GM18520 (cell line): ENCODE results near the gene GRK4.

Experiments used
- ATAC-seq: cut with Tn5 transposase; IDR thresholded peaks from one replicate; pipeline ENCODE4 v1.9.1; 2021; ENCODE audit not compliant: unreplicated experiment

Gene GRK4

GRCh38 chr4:3010998-3011397 is 47.6 kb downstream of the GRK4 start:
- ATAC-seq: no peak

- no peak for ATAC-seq
Observed at GRCh38 chr4:3011456-3012220, 48.3 kb downstream of the GRK4 start.

DNA sequence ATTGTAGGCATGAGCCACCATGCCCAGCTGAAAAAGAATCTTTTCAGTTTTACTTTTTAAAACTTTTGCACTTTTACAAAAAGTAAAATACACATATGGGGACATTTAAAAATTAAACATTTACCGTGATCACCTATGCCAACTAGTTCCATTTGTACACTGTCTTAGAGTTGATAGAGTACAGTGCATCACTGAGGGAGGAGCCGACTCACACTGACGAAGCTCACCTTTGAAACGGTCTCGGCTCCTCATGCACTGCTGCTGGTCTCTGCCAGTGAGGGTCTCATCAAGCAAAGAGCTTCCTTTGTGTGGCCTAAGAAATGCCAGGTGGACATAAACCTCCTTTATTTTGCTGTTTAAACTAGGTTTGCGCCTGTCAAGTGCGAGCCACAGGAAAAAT is 50.0 kb downstream of the GRK4 start:
- ATAC-seq: no peak

- no peak for ATAC-seq
Observed at GRCh38 chr4:3013839-3014350, 50.5 kb downstream of the GRK4 start.

DNA sequence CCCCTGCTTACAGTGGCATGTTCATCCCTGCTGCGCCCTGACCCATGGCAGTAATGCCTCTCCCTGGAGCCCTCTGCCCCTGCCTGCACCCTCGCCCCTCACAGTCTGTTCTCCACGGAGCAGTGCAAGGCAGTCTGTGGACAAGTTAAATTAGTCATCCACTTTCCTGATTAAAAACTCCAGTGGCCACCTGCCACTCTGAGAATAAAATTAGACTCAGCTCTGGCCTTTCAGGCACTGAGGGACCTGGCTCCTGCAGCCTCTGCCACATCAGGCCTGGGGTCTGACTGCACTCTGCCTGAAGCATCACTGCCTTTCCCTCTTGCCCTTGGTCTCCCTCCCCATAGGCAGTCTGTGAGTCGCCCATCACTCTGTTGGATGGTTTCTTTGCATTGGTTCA is 53.6 kb downstream of the GRK4 start:
- no peak for ATAC-seq

GRCh38 chr4:3017504-3017903 is 54.1 kb downstream of the GRK4 start:
- no peak for ATAC-seq

DNA sequence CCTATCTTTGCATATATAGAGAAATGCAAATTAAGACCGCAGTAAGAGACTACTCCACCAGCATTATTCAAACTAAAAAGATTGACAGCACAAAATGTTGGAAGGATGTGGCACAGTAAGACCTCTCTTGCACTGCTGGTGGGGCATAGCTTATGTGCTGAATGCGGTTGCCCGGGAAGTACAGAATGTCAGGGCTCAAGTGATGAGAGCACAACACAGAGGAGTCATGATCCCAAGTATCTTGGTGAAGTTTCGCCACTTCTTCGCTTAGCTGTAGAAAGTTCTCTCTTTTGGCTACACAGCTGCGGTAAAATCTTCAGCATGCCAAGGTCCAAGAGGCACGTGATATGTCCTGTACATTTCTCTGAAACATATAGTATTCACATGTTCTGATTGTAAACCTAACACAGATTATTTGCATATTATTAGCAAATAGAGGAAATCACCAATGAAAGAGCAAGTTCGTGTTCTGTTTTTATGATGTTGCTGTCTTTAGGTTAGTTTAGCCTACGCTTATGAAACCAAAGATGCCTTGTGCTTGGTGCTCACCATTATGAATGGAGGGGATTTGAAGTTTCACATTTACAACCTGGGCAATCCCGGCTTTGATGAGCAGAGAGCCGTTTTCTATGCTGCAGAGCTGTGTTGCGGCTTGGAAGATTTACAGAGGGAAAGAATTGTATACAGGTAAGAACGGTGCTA is 55.9 kb downstream of the GRK4 start:
- ATAC-seq: no peak

DNA sequence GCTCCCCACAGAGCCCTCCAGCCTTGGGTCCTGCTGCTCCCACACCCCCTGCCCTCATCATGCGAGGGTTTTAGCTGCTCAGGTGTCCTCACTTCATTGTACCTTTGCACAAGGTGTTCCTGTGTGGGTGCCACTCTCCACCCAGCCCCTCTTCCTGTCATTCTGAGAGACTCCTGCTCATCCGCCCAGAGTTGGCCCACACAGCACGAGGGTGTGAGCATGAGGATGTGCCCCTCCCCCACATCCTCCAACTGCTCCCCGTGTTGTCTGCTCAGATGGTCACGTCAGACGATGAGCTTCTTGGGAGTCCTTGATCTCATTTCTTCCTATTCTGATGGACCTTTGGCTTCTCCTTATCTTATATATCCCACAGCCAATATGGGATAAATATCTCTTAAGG is 57.8 kb downstream of the GRK4 start:
- ATAC-seq: no peak

DNA sequence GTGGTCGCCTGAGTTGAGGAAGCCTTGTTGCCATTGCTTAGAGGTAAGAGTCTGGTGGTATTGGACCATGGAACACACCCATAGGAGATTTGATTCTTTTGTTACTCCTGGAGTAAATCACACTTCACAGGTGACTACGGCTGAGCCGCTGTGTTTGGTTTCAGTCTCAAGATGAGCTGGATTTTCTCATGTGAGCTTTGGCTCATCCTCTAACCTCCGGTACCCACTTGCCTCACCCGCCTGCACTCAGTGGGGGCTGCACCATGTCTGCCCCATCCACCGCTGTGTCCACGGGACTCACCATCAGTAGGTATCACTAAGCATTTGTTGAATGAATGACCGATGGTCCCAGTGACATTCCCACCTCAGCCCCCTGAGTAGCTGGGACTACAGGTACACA is 58.3 kb downstream of the GRK4 start:
- ATAC-seq: peak; percentile 49

- ATAC-seq: no peak
Observed at GRCh38 chr4:3022112-3022511, 58.7 kb downstream of the GRK4 start.

- ATAC-seq: no peak
Observed at GRCh38 chr4:3022651-3023050, 59.3 kb downstream of the GRK4 start.

GRCh38 chr4:3025881-3026280 is 62.5 kb downstream of the GRK4 start:
- ATAC-seq: no peak

GRCh38 chr4:3026540-3026939 is 63.2 kb downstream of the GRK4 start:
- no peak for ATAC-seq

DNA sequence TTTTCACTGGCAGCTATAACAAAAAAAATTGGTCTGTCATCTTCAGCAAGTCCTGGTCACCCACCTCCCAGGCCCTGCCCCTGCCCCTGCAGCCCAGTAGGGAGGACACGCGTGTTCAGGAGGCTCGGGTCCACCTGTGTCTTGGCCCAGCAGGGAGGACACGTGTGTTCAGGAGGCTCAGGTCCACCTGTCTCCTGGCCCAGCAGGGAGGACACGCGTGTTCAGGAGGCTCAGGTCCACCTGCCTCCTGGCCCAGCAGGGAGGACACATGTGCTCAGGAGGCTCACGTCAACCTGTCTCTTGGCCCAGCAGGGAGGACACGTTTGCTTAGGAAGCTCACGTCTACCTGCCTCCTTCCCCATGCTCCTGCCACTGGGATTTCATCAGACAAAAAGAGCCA is 66.1 kb downstream of the GRK4 start:
- ATAC-seq: no peak

DNA sequence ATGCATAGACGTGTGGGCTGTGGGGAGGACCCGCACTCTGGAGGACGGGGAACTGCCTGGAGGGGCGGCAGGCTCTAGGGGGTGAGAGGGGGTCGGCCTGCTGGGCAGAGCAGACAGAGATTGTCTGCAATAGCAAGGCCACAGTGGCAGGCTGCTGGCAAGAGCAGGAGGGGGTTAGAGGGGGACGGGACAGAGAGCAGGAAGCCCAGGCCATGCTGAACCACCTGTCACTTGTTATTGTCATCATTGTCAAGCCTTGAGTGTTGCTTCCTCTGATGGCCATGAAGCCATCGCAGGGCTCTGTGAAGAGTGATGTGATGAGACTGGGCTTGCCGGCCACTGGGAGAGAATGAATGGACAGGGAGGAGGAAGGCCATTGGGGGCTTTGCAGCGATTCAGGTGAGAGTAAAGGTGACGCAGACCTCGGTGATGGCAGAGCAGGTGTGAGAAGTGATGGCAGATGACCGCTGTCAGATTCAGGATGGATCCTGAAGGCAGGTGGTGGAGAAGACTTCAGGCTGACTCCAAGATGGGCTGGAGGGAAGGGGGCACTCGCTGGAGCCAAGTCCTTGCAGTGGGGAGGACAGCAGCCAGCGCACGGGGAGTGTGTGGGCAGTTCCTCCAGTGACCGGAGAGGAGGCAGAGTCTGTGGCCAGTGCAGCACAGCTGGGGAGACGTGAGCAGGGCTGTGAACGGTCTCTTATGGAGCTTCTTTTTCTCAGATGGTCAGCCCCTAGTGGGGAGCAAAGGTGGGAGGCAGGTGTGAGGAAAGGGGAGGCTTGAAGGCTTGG is 67.4 kb downstream of the GRK4 start:
- no peak for ATAC-seq

DNA sequence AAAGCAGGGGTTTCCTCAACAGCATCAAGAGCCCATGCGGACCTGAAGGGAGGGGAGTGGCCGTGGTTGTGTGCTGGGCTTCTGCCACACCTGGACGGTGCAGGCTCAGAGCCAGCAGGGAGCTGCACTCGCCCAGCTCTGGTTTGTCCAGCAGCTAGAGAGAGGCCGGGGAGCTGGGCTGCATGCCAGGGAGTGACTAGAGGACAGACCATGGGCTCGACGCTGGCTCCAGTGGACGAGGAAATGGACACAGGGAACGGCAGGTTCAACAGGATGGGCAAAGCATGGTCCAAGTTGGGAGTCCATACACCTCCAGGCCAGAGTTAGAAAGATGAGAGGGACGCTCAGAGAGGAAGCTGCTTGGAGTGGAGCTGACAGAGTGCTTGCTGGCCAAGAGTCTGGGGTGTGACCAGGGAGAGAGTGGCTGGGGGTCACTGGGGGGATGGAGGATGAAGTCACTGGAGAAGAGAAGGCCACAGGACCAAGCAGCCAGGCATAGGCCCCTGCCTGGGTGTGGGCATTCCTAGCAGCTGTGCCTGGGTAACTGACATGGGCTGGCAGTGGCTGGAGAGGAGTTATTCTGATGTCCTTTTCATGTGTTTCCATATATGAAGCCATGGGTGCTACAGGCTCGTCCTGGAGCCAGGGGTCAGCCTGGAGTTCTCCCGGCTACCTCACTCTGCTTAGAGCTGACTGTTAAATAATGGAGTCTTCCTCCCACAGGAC is 68.1 kb downstream of the GRK4 start:
- ATAC-seq: no peak

- no peak for ATAC-seq
Observed at GRCh38 chr4:3034231-3034630, 70.9 kb downstream of the GRK4 start.

- ATAC-seq: no peak
Observed at GRCh38 chr4:3035249-3035648, 71.9 kb downstream of the GRK4 start.

- no peak for ATAC-seq
Observed at GRCh38 chr4:3035674-3036073, 72.3 kb downstream of the GRK4 start.

GRCh38 chr4:3036131-3036952 is 73.0 kb downstream of the GRK4 start:
- ATAC-seq: no peak
